IPS-18a (cell line): ENCODE results near the gene ARCN1.

Experiments used
- H3K27ac ChIP-seq: one replicate; pipeline ENCODE4 v1.5.1; 2013; ENCODE audit warnings: low read length
- H3K27me3 ChIP-seq: one replicate; pipeline ENCODE4 v1.6.1; 2013; ENCODE audit warnings: mild to moderate bottlenecking, low read length; ENCODE audit not compliant: control insufficient read depth, insufficient read depth
- H3K36me3 ChIP-seq: one replicate; pipeline ENCODE4 v1.6.1; 2013; ENCODE audit warnings: low read depth, low read length; ENCODE audit not compliant: control insufficient read depth
- H3K4me1 ChIP-seq: one replicate; pipeline ENCODE4 v1.6.1; 2013; ENCODE audit warnings: low read depth, low read length; ENCODE audit not compliant: control insufficient read depth
- H3K4me3 ChIP-seq: one replicate; pipeline ENCODE4 v1.5.1; 2013; ENCODE audit warnings: low read length
- H3K9ac ChIP-seq: one replicate; pipeline ENCODE4 v1.6.1; 2013; ENCODE audit warnings: mild to moderate bottlenecking, low read length, moderate library complexity
- H3K9me3 ChIP-seq: one replicate; pipeline ENCODE4 v1.6.1; 2013; ENCODE audit warnings: low read depth, low read length; ENCODE audit not compliant: control insufficient read depth

ARCN1 gene

DNA sequence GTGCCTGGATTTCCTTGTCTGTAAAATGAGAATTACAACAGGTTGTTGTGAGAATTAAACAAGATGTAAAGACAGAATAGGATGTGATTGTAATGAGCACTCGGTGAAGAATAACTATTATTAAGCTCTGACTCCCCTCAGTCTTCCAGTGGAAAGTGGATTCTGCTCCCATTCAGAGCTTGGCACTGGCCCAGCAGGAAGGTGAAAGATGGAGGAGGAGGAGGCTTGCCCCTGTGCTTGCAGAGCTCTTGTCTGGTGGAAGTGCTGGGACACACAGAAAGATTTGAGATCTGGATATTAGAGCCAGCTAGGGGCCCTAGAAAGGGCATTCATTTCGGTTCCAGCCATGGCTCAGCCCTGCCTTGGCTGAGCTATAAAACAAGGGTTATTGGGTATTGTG, 63.4 kb downstream of the ARCN1 start:
- H3K4me1 ChIP-seq: peaks cover 20% of the 10 kb centered on the region
- H3K36me3 ChIP-seq: peaks cover 23% of the 10 kb centered on the region
- H3K9ac ChIP-seq: peak overlapping the region; percentile 86
- H3K9me3 ChIP-seq: no peaks in the 10 kb centered on the region
- peak overlapping the region; percentile 74 for H3K27ac ChIP-seq
- H3K4me3 ChIP-seq: peak overlapping the region; percentile 62
- H3K27me3 ChIP-seq: no peaks in the 10 kb centered on the region

DNA sequence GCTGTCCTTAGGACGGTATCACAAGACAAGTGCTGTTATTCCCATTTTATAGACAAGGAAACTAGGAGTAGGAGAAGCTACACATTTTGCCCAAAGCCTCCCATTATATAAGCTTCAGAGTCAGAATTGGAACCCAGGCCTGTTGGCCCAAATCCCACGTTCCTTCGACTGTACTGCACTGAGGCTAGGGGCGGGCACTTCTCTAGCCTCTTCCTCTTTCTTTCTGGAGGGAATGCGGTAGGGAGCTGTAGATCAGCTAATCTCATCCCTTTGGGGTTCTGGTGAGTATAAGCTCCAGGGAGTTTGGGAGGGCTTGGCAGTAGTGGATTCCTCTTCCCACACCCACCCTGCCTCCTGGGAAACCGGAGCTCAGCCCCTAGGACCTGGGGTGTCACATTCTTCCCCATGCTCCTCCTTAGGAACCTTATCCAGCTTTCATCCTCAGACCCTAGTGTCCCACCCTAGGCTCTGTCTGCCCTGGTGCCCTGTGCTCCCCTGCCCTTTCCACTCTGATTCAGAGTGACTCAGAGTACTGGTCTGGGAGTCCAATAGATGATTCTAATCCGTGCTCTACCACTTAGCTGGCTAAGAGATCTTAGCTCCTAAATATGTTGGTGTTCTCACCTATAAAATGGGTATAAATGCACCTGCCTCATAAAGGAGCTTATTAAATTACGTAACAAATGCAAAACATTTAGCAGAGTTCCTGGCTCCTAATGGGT, 64.5 kb downstream of the ARCN1 start:
- Histone ChIP-seq H3K9ac (no peak overlapping the region), H3K36me3 (peaks cover 18% of the 10 kb centered on the region), H3K27me3 (no peaks in the 10 kb centered on the region), H3K27ac (no peak overlapping the region), H3K4me3 (no peak overlapping the region), H3K4me1 (peaks cover 20% of the 10 kb centered on the region), H3K9me3 (no peaks in the 10 kb centered on the region)

DNA sequence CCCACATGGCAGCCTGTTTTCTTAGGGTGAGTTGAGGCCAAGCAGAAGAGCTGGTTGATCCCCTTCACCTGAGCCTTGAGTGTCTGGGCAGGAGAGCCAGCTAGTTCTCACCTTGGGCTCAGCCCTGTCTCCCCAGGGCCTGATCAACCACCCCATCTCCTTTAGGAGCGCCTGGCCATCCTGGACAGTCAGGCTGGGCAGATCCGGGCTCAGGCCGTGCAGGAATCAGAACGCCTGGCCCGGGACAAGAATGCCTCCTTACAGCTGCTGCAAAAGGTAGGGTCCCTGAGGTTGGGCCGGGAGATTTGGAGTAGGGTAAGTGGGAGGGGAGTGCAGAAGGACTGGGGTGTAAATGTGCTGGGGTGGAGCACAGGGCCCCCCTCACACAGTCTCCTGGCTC, 66.5 kb downstream of the ARCN1 start:
- Histone ChIP-seq H3K9me3 (no peaks in the 10 kb centered on the region), H3K4me1 (peaks cover 17% of the 10 kb centered on the region), H3K27ac (no peak overlapping the region), H3K27me3 (no peaks in the 10 kb centered on the region), H3K4me3 (no peak overlapping the region), H3K36me3 (peaks cover 30% of the 10 kb centered on the region), H3K9ac (no peak overlapping the region)

DNA sequence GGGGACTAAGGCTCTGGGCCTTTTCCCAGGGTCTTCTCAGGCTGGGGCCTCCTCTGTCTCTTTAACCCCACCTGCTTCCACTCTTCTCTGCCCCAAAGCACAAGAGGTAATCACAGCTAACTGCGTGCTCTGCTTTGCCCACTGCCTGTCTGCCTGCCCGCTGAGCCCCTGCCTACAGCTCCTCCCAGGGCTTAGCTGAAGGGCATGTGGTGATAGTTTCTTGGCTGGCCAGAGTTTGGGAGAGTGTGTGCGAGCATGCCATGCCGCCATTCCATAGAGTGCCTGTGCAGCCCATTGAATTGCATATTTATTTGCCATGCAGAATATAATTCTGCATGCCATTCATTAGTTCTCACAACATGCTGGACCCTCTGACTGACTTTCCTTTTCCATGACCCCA, 67.7 kb downstream of the ARCN1 start:
- peaks cover 40% of the 10 kb centered on the region for H3K36me3 ChIP-seq
- no peak overlapping the region for H3K4me3 ChIP-seq
- no peaks in the 10 kb centered on the region for H3K9me3 ChIP-seq
- no peaks in the 10 kb centered on the region for H3K27me3 ChIP-seq
- peaks cover 11% of the 10 kb centered on the region for H3K4me1 ChIP-seq
- no peak overlapping the region for H3K27ac ChIP-seq
- no peak overlapping the region for H3K9ac ChIP-seq

DNA sequence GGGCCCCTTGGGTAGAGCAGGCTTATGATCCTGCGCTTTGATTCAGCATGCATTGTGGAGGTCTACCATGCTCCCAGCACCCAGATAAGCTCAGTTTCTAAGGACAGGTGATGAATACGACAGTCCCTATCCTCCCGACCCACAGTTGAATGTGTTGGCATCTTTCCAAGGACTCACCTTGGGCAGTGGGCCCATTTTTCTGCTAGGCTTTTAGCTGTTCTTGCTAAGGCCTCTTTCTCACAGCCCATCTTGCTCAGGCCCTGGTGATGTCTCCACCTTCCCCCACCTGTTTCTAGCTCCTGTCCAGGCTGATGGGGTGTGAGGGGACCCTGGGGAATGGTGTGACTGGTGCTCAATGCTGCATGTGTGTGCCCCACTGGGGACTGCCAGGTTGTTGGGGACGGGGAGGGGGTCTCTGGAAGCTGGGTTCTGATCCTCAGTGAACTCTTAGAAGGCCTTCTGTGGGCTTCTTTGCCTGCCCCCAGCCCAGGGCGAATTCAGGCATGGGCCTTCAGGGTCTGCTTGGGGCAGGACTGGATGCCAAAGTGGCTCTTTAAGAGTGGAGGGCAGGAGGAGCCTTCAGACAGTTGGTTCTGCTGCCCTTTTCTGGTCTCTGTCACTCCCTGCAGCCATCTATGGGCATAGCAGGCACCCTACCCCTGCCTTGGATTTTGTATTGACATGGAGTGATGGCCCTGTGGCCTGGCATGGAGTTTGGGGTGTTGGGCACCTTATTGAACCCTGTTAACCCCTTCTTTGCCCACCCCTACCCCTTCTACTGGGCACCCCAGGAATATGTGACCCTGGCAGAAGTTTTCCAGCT, 68.3 kb downstream of the ARCN1 start:
- Histone ChIP-seq H3K9me3 (no peaks in the 10 kb centered on the region), H3K36me3 (peaks cover 45% of the 10 kb centered on the region), H3K4me3 (no peak overlapping the region), H3K27ac (no peak overlapping the region), H3K27me3 (no peaks in the 10 kb centered on the region), H3K9ac (no peak overlapping the region), H3K4me1 (peaks cover 7% of the 10 kb centered on the region)

DNA sequence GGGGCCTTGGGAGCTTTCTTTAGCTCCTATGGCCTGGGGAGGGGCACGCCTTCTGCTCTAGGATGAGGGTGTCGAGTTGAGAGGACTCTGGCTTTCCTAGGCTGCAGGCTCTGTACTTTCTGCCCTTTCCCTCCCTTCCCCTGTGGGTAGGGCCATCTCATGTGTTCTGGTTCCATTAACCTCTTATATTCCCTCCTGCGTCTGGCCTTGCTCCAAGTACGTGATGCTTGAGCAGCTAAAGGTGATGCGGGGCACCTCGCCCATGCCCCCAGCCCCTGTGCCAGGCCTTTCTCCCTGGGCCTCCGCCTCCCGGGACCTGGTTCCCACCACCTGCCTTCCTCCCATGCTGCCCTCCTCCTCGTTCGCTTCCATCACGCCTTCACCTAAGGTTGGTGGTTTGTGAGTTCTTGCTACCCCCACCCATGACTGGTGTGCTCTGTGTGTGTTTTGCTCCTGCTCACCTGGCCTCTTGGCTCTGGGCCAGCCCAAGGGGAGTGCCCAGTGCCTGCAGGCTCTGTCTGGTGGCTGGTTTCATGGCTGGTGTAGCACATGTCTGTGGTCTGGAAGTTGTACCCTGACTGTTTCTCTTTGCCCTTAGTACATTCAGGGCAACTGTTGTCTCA, 69.3 kb downstream of the ARCN1 start:
- Histone ChIP-seq H3K9me3 (no peaks in the 10 kb centered on the region), H3K4me3 (no peak overlapping the region), H3K9ac (no peak overlapping the region), H3K27ac (no peak overlapping the region), H3K36me3 (peaks cover 50% of the 10 kb centered on the region), H3K27me3 (no peaks in the 10 kb centered on the region), H3K4me1 (no peaks in the 10 kb centered on the region)

DNA sequence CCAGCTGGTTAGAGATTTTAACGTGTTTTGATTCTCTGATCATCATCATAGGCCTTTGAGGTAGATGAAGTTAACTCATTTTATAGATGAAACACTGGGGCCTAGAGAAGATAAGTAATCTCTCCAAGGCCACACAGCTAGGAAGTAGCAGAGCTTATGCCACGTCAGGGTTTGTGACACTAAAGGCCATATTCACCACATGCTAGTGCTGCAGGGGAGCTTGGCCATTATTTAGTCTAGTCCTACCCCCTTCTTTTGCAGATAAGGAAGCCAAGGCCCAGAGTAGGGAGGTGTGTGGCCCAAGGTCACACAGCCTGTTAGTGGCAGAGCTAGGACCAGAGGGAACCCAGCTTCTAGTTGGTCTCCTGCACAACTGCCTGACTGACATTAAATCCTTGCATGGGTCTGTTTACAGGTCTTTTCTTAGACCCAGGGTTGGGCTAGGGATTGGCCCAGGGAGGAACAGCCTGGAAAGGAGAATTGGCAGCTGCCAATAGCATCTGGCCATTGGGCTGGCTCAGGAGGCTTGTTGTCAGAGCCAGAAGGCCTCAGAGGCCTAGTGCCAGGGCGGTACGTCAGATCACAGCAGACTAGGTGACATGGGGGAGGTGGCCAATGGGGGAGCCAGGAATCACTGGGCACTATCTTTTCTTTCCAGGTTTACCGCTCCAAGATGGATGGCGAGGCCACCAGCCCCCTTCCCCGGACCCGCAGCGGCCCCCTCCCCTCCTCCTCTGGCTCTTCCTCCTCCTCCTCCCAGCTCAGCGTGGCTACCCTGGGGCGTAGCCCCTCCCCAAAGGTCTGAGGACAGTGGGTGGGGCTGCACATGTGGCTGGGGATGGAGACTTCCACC, 71.2 kb downstream of the ARCN1 start:
- Histone ChIP-seq H3K36me3 (peaks cover 52% of the 10 kb centered on the region), H3K27me3 (no peaks in the 10 kb centered on the region), H3K9me3 (no peaks in the 10 kb centered on the region), H3K27ac (no peak overlapping the region), H3K9ac (no peak overlapping the region), H3K4me3 (no peak overlapping the region), H3K4me1 (no peaks in the 10 kb centered on the region)

DNA sequence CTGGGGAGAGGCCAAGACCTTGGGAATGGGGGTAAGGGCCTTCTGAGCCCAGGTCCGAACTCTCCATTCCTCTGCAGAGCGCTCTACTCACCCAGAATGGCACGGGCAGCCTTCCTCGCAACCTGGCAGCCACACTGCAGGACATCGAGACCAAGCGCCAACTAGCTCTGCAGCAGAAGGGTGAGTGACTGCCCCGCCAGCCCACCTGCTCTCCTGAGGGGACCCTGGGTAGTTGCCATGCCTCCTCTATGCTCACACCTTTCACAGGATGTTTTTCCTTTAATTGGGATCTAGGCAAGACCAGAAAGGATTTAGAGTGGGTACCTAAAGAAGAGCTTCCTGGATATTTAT, 71.8 kb downstream of the ARCN1 start:
- no peaks in the 10 kb centered on the region for H3K9me3 ChIP-seq
- no peaks in the 10 kb centered on the region for H3K4me1 ChIP-seq
- peaks cover 55% of the 10 kb centered on the region for H3K36me3 ChIP-seq
- no peak overlapping the region for H3K4me3 ChIP-seq
- no peak overlapping the region for H3K27ac ChIP-seq
- no peak overlapping the region for H3K9ac ChIP-seq
- no peaks in the 10 kb centered on the region for H3K27me3 ChIP-seq

DNA sequence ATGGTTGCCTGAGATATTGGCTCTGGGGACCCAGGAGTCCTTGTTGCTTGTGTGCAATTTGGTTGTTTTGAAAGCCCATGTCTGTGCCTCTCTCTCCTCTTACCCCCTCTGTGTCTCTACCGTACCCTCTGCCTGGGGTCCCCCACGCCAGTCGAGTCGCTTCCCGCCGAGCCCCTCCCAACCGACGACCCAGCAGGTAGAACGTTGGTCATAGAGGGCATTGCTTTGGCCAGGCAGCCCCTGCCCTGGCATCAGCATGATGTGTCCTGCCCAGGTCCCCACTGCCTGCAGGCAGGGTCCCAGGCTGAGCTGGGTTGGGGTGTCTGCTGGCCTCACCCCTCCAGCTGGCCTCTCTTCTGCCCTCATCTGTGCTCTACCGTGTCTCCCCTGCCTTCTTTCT, 72.3 kb downstream of the ARCN1 start:
- H3K36me3 ChIP-seq: peaks cover 56% of the 10 kb centered on the region
- no peak overlapping the region for H3K9ac ChIP-seq
- H3K27me3 ChIP-seq: no peaks in the 10 kb centered on the region
- no peak overlapping the region for H3K27ac ChIP-seq
- no peaks in the 10 kb centered on the region for H3K4me1 ChIP-seq
- H3K4me3 ChIP-seq: no peak overlapping the region
- no peaks in the 10 kb centered on the region for H3K9me3 ChIP-seq

DNA sequence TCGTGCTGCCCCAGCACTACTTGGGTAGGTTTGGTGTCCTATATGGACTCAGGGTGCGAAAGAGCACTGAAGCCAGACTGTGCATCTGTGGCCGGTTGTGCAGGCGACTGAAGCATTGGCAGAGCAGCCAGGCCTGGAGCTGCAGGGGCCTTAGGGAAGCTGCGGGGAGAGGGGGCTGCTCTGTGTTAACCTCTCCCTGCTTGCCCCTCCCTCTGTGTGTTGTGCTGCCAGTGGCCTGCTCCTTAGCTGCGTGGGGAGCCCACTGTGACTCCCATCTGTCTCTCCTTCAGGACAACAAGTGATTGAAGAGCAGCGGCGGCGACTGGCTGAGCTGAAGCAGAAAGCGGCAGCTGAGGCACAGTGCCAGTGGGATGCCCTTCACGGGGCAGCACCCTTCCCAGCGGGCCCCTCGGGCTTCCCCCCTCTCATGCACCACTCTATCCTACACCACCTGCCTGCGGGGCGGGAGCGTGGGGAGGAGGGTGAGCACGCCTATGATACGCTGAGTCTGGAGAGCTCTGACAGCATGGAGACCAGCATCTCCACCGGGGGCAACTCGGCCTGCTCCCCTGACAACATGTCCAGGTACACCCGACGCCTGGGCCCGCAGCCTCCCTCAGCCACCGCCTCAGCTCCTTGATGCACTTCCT, 73.0 kb downstream of the ARCN1 start:
- Histone ChIP-seq H3K4me1 (no peaks in the 10 kb centered on the region), H3K27ac (no peak overlapping the region), H3K9me3 (no peaks in the 10 kb centered on the region), H3K36me3 (peaks cover 58% of the 10 kb centered on the region), H3K27me3 (no peaks in the 10 kb centered on the region), H3K9ac (no peak overlapping the region), H3K4me3 (no peak overlapping the region)

DNA sequence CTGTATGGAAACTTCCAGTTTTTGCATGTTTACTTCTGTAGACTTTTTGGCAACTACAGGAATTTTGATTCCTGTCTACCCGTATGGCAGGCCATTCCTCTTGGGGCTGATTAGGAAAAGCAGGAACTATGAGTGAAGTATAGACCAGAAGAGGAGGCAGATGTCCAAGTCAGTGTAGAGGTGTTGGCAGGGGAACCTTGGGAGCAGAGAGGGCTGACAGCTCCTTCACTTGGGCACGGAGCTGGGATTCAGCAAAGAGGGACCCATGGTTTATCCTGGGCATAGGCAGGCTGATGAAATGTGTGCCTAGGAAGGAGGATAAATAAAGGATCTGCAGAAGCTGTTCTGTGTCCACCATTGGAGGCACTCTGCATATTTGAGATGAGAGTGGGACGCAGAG, 74.2 kb downstream of the ARCN1 start:
- Histone ChIP-seq H3K36me3 (peaks cover 64% of the 10 kb centered on the region), H3K9ac (no peak overlapping the region)

More for the DNA sequence above, 74.2 kb downstream of the ARCN1 start:
- H3K9me3 ChIP-seq: no peaks in the 10 kb centered on the region
- H3K4me1 ChIP-seq: no peaks in the 10 kb centered on the region
- no peak overlapping the region for H3K4me3 ChIP-seq
- H3K27me3 ChIP-seq: no peaks in the 10 kb centered on the region
- no peak overlapping the region for H3K27ac ChIP-seq
